22Rv1 (cell line): ENCODE results near the gene SCN7A.

Experiments used
- CTCF ChIP-seq: fragments of 450-650 bp; IDR thresholded peaks from 2 replicates; pipeline ENCODE4 v1.5.1; 2017; ENCODE audit warnings: mild to moderate bottlenecking
- ZFX ChIP-seq: fragments of 450-650 bp; IDR thresholded peaks from 2 replicates; pipeline ENCODE4 v1.6.1; 2017; ENCODE audit warnings: antibody characterized with exemption, borderline replicate concordance

GRCh38 chr2:166364476-166365161 is 129.4 kb downstream of the SCN7A start:
- no peak for TF ChIP-seq CTCF
- TF ChIP-seq ZFX: no peak
